ENCODE measurements around the gene ADTRP. TPM values are rescaled to one million over a fixed set of nuclear protein-coding genes. Genes with fewer than 3 reads are reported as not detected.

ADTRP gene
- total RNA-seq, 1 donor from 2014 or later, result 3.4 TPM

GRCh38 chr6:11672669-11673068 is 105.9 kb downstream of the ADTRP start:
- Mint-ChIP-seq H3K27ac (no peak overlapping the region), H3K36me3 (peaks cover 6% of the 10 kb centered on the region), H3K4me1 (no peaks in the 10 kb centered on the region), H3K9me3 (peaks cover 35% of the 10 kb centered on the region), H3K27me3 (ENCODE audit: low read depth) (no peaks in the 10 kb centered on the region), H3K4me3 (no peak overlapping the region)
- no peak for TF ChIP-seq CTCF (IDR thresholded peaks at IDR 0.05; ENCODE audit: unreplicated experiment)
- no peak for DNase-seq (ENCODE audit: low spot score in 2 of 2, unreplicated experiment in 2 of 2)

- H3K9me3 Mint-ChIP-seq, result peaks cover 35% of the 10 kb centered on the region
- H3K36me3 Mint-ChIP-seq, result peaks cover 6% of the 10 kb centered on the region
- no peak overlapping the region for H3K27ac Mint-ChIP-seq
- no peak for TF ChIP-seq CTCF (IDR thresholded peaks at IDR 0.05; ENCODE audit: unreplicated experiment)
- no peak for DNase-seq (ENCODE audit: low spot score in 2 of 2, unreplicated experiment in 2 of 2)
- H3K27me3 Mint-ChIP-seq (ENCODE audit: low read depth), result no peaks in the 10 kb centered on the region
- H3K4me1 Mint-ChIP-seq, result peaks cover 3% of the 10 kb centered on the region
- H3K4me3 Mint-ChIP-seq, result no peak overlapping the region
Observed at GRCh38 chr6:11672256-11672655, 106.3 kb downstream of the ADTRP start.

- DNase-seq (ENCODE audit: low spot score in 2 of 2, unreplicated experiment in 2 of 2), result no peak
- Mint-ChIP-seq H3K27me3 (ENCODE audit: low read depth) (no peaks in the 10 kb centered on the region), H3K9me3 (peaks cover 35% of the 10 kb centered on the region), H3K4me1 (peaks cover 3% of the 10 kb centered on the region), H3K27ac (no peak overlapping the region), H3K36me3 (peaks cover 6% of the 10 kb centered on the region), H3K4me3 (no peak overlapping the region)
- no peak for TF ChIP-seq CTCF (IDR thresholded peaks at IDR 0.05; ENCODE audit: unreplicated experiment)
Observed at GRCh38 chr6:11669696-11670095, 108.9 kb downstream of the ADTRP start.

- Mint-ChIP-seq H3K9me3 (peaks cover 46% of the 10 kb centered on the region), H3K4me1 (peaks cover 3% of the 10 kb centered on the region), H3K4me3 (no peak overlapping the region), H3K36me3 (peaks cover 6% of the 10 kb centered on the region), H3K27me3 (ENCODE audit: low read depth) (no peaks in the 10 kb centered on the region), H3K27ac (no peak overlapping the region)
- no peak for DNase-seq (ENCODE audit: low spot score in 2 of 2, unreplicated experiment in 2 of 2)
- TF ChIP-seq CTCF (IDR thresholded peaks at IDR 0.05; ENCODE audit: unreplicated experiment), result no peak
Observed at GRCh38 chr6:11668455-11668854, 110.1 kb downstream of the ADTRP start.

GRCh38 chr6:11667876-11668275 is 110.7 kb downstream of the ADTRP start:
- H3K27me3 Mint-ChIP-seq (ENCODE audit: low read depth), result no peaks in the 10 kb centered on the region
- no peak for DNase-seq (ENCODE audit: low spot score in 2 of 2, unreplicated experiment in 2 of 2)
- peaks cover 46% of the 10 kb centered on the region for H3K9me3 Mint-ChIP-seq
- peaks cover 3% of the 10 kb centered on the region for H3K4me1 Mint-ChIP-seq
- no peak overlapping the region for H3K27ac Mint-ChIP-seq
- H3K36me3 Mint-ChIP-seq, result peaks cover 6% of the 10 kb centered on the region
- no peak overlapping the region for H3K4me3 Mint-ChIP-seq
- TF ChIP-seq CTCF (IDR thresholded peaks at IDR 0.05; ENCODE audit: unreplicated experiment), result no peak

All from mesothelial cell of epicardium (in vitro differentiated cells).